ENCODE measurements around the gene FOLR2.

GRCh38 chr11:72234920-72235319 lies 18.3 kb downstream of the FOLR2 start:
- TF ChIP-seq EZH2 (IDR thresholded peaks at IDR 0.05; ENCODE audit: insufficient read depth, poor library complexity, severe bottlenecking) (no peak), EZH2phosphoT487 (IDR thresholded peaks at IDR 0.05; ENCODE audit: insufficient read depth, low read depth) (no peak)
